ENCODE data around the gene CCNYL1. TPM values are rescaled to one million over a fixed set of nuclear protein-coding genes. Genes with fewer than 3 reads are reported as not detected.

CCNYL1 gene
- total RNA-seq, 1 donor from 2014 or later: 25.7 TPM

DNA sequence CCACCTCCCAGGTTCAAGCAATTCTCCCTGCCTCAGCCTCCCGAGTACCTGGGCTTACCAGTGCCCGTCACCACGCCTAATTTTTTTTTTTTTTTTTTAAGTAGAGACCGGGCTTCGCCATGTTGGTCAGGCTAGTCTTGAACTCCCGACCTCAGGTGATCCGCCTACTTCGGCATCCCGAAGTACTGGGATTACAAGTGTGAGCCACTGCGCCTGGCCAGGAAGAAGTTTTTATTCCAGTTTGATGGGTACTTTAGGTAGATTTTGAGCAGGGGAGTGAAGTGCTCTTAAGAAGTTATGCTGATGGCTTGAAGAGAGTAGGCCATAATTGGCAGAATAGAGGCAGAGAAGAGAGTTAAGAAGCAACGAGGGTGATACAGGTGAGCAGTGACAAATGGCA is 33.0 kb downstream of the CCNYL1 start:
- no peaks in the 10 kb centered on the region for H3K4me1 ChIP-seq
- no peaks in the 10 kb centered on the region for H3K9me3 ChIP-seq
- peaks cover 27% of the 10 kb centered on the region for H3K36me3 ChIP-seq
- DNase-seq: no peak
- no peaks in the 10 kb centered on the region for H3K27me3 ChIP-seq
- intact Hi-C loops (cut with DNase I): loop anchor here (10.0 kb wide), 1 partner anchor 290 kb away; no protein-coding TSS in a partner anchor
- TF ChIP-seq, protein P1, sequence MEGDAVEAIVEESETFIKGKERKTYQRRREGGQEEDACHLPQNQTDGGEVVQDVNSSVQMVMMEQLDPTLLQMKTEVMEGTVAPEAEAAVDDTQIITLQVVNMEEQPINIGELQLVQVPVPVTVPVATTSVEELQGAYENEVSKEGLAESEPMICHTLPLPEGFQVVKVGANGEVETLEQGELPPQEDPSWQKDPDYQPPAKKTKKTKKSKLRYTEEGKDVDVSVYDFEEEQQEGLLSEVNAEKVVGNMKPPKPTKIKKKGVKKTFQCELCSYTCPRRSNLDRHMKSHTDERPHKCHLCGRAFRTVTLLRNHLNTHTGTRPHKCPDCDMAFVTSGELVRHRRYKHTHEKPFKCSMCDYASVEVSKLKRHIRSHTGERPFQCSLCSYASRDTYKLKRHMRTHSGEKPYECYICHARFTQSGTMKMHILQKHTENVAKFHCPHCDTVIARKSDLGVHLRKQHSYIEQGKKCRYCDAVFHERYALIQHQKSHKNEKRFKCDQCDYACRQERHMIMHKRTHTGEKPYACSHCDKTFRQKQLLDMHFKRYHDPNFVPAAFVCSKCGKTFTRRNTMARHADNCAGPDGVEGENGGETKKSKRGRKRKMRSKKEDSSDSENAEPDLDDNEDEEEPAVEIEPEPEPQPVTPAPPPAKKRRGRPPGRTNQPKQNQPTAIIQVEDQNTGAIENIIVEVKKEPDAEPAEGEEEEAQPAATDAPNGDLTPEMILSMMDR (IDR thresholded peaks at IDR 0.05): no peak
- H3K4me3 ChIP-seq: no peak overlapping the region
- peak; percentile 33 for ATAC-seq
- no peak overlapping the region for H3K27ac ChIP-seq

DNA sequence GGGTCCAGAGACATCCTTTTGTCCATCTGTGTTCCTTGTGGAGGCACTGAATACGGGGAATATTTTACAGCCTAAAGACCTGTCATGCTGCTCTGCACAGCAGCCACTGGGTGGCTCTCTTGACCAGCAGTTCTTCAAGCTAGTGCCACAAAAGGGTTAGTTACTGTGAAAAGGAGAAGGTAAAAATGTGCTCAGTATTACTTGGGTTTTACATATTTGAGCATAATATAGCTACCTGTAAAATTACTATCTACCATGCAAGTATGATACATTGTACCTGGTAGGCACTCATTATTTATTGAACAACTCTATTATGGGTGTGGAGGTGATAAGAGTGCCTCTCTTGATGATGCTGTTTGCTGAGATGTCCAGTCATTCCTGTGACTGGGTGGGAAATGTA is 34.7 kb downstream of the CCNYL1 start:
- H3K27me3 ChIP-seq: no peaks in the 10 kb centered on the region
- no peak overlapping the region for H3K27ac ChIP-seq
- intact Hi-C loops (cut with DNase I): loop anchor here (10.0 kb wide), 1 partner anchor 289 kb away; no protein-coding TSS in a partner anchor
- H3K4me3 ChIP-seq: no peak overlapping the region
- TF ChIP-seq, protein P1 (IDR thresholded peaks at IDR 0.05): peak; percentile 86
- DNase-seq (no peak), ATAC-seq (peak; percentile 91)
- H3K9me3 ChIP-seq: no peaks in the 10 kb centered on the region
- peaks cover 28% of the 10 kb centered on the region for H3K36me3 ChIP-seq
- H3K4me1 ChIP-seq: no peaks in the 10 kb centered on the region

GRCh38 chr2:207747653-207748560 is 36.5 kb downstream of the CCNYL1 start:
- DNase-seq (no peak), ATAC-seq (peak; percentile 36)
- H3K4me3 ChIP-seq: no peak overlapping the region
- H3K27ac ChIP-seq: no peak overlapping the region
- no peaks in the 10 kb centered on the region for H3K9me3 ChIP-seq
- intact Hi-C loops (cut with DNase I): loop anchor here (10.0 kb wide), 1 partner anchor 287 kb away; no protein-coding TSS in a partner anchor
- peaks cover 28% of the 10 kb centered on the region for H3K36me3 ChIP-seq
- H3K27me3 ChIP-seq: no peaks in the 10 kb centered on the region
- no peaks in the 10 kb centered on the region for H3K4me1 ChIP-seq
- TF ChIP-seq, protein P1 (IDR thresholded peaks at IDR 0.05): no peak

DNA sequence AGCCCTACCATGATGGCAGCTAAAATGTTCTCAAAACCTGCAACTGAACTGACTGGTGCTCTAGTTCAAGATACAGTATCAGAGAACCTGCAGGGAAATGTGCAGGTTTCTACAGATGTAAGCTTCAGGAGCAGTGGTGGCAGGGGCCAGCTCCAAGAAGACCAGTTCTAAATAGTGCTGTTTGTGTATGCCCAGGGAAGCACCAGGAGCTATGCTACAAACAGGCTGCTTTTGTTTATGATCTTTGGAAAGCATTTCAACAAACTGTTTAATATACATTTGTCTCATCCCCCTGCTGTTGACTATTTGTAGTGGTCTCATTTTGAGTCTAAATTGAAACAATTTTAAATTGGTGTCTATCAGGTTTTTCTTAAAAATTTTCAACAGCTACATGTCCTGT is 37.6 kb downstream of the CCNYL1 start:
- TF ChIP-seq, protein P1 (IDR thresholded peaks at IDR 0.05): no peak
- no peak overlapping the region for H3K4me3 ChIP-seq
- H3K4me1 ChIP-seq: no peaks in the 10 kb centered on the region
- H3K27me3 ChIP-seq: no peaks in the 10 kb centered on the region
- intact Hi-C loops (cut with DNase I): loop anchor here (10.0 kb wide), 1 partner anchor 286 kb away; no protein-coding TSS in a partner anchor
- no peak overlapping the region for H3K27ac ChIP-seq
- peaks cover 31% of the 10 kb centered on the region for H3K36me3 ChIP-seq
- ATAC-seq: no peak
- DNase-seq: no peak
- H3K9me3 ChIP-seq: no peaks in the 10 kb centered on the region

GRCh38 chr2:207749873-207750272 is 38.4 kb downstream of the CCNYL1 start:
- no peaks in the 10 kb centered on the region for H3K4me1 ChIP-seq
- H3K36me3 ChIP-seq: peaks cover 40% of the 10 kb centered on the region
- H3K27ac ChIP-seq: no peak overlapping the region
- ATAC-seq (no peak), DNase-seq (no peak)
- H3K4me3 ChIP-seq: no peak overlapping the region
- TF ChIP-seq, protein P1 (IDR thresholded peaks at IDR 0.05): no peak
- no peaks in the 10 kb centered on the region for H3K27me3 ChIP-seq
- intact Hi-C loops (cut with DNase I): loop anchor here (10.0 kb wide), 1 partner anchor 285 kb away; no protein-coding TSS in a partner anchor
- H3K9me3 ChIP-seq: no peaks in the 10 kb centered on the region
